Suprapubic skin (tissue), 4 donors: ENCODE measurements around the gene TUBA3E. TPM values are rescaled to one million over a fixed set of nuclear protein-coding genes. Genes with fewer than 3 reads are reported as not detected.
"Not testable (repeated sequence)": the region's sequence is repeated elsewhere in the genome, so short reads cannot be mapped to it uniquely, and the experiment has no call there.

Experiments used
- DNase-seq, 2 donors: peaks; one replicate each; pipeline ENCODE4 v3.0.0-alpha.2; 2019; ENCODE audit warnings: low spot score in 2 of 2
- H3K27ac ChIP-seq: fragments of 200-600 bp; sonication (generic); one replicate; pipeline ENCODE4 v1.5.1; 2019
- H3K27me3 ChIP-seq: fragments of 200-600 bp; sonication (generic); one replicate; pipeline ENCODE4 v1.5.1; 2019
- H3K36me3 ChIP-seq: fragments of 200-600 bp; sonication (generic); one replicate; pipeline ENCODE4 v1.5.1; 2019
- H3K4me1 ChIP-seq: fragments of 200-600 bp; sonication (generic); one replicate; pipeline ENCODE4 v1.5.1; 2019
- H3K4me3 ChIP-seq: fragments of 200-600 bp; sonication (generic); one replicate; pipeline ENCODE4 v1.5.1; 2019; ENCODE audit warnings: mild to moderate bottlenecking
- H3K9me3 ChIP-seq: fragments of 200-600 bp; sonication (generic); one replicate; pipeline ENCODE4 v1.5.1; 2019
- CTCF ChIP-seq, 2 donors: fragments of 200-600 bp in 1 of 2; fragments of 450-650 bp in 1 of 2; sonication (generic) in 1 of 2; IDR thresholded peaks; one replicate each; pipeline ENCODE4 v1.5.1; 2016 to 2019; ENCODE audit warnings: antibody characterized with exemption in 2 of 2, mild to moderate bottlenecking in 1 of 2, moderate library complexity in 1 of 2
- EP300 ChIP-seq: sonication (generic); formaldehyde crosslinking; IDR thresholded peaks from one replicate; pipeline ENCODE4 v1.6.1; 2017; ENCODE audit warnings: antibody characterized with exemption
- POLR2A ChIP-seq, 2 donors: fragments of 450-650 bp; IDR thresholded peaks; one replicate each; pipeline ENCODE4 v1.6.1; 2017; ENCODE audit warnings: antibody characterized with exemption in 2 of 2, mild to moderate bottlenecking in 2 of 2, moderate library complexity in 2 of 2
- POLR2AphosphoS5 ChIP-seq, 3 donors: sonication (generic); formaldehyde crosslinking; IDR thresholded peaks; one replicate each; pipeline ENCODE4 v1.6.1; 2017; ENCODE audit warnings: antibody characterized with exemption in 3 of 3
- WGBS: methylation state at CpG from one replicate; pipeline ENCODE4 v1.1.5; 2018; 5-methylcytosine and 5-hydroxymethylcytosine counted together
- total RNA-seq, 4 donors: library from RNA; depleted of rRNA; stranded (reverse); fragments of >200 nt; gene quantifications; one replicate each; pipeline ENCODE4 v1.1.0, GENCODE V29; 2016

TUBA3E gene
- total RNA-seq, 4 donors from 2014 or later: not detected

DNA sequence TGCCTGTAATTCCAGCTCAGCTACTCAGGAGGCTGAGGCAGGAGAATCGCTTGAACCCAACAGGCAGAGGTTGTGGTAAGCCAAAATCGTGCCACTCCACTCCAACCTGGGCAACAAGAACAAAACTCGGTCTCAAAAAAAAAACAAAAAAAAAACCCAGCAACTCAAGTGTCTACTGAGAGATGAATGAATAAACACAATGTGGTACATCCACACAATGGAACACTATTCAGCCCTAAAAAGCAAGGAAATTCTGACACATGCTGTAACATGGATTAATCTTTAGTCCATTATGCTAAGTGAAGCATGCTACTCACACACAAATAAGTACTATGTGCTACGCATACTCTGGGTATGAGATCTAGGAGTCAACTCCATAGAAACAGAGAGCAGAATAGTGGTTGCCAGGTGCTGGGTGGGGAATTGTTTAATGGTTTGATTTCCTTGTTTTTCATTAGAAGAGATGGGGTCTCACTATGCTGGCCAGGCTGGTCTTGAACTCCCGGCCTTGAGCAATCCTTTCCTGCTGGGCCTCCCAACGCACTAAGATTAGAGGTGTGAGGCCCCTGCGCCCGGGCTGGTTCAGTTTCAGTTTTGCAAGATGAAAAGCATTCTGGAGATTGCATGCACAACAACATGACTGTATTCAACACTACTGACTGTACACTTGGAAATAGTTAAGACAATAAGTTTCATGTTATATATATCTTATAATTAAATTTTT, 32.8 kb downstream of the TUBA3E start:
- TF ChIP-seq POLR2A (IDR thresholded peaks at IDR 0.05): no peak
- no peak for TF ChIP-seq EP300
- no peak for TF ChIP-seq CTCF (IDR thresholded peaks at IDR 0.05)
- TF ChIP-seq POLR2AphosphoS5 (IDR thresholded peaks at IDR 0.05): no peak
- Histone ChIP-seq H3K27me3 (no peaks in the 10 kb centered on the region), H3K27ac (no peak overlapping the region), H3K9me3 (no peaks in the 10 kb centered on the region), H3K36me3 (peaks cover 72% of the 10 kb centered on the region), H3K4me1 (no peaks in the 10 kb centered on the region), H3K4me3 (no peak overlapping the region)
- no peak for DNase-seq
- whole genome bisulfite sequencing: 95% methylated on average over 8 of the region's 8 CpGs

GRCh38 chr2:130162968-130163367, 35.3 kb downstream of the TUBA3E start:
- 92% methylated on average over 9 of the region's 9 CpGs for WGBS
- H3K36me3 ChIP-seq: peaks cover 74% of the 10 kb centered on the region

GRCh38 chr2:130162486-130162885, 35.8 kb downstream of the TUBA3E start:
- not testable (repeated sequence) for H3K27me3 ChIP-seq, H3K4me1 ChIP-seq, H3K9me3 ChIP-seq, H3K4me3 ChIP-seq, H3K27ac ChIP-seq, DNase-seq
- WGBS: 98% methylated on average over 6 of the region's 7 CpGs
- peaks cover 74% of the 10 kb centered on the region for H3K36me3 ChIP-seq

More at GRCh38 chr2:130162968-130163367, 35.3 kb downstream of the TUBA3E start:
- Histone ChIP-seq H3K4me1 (no peaks in the 10 kb centered on the region), H3K27me3 (no peaks in the 10 kb centered on the region), H3K4me3 (no peak overlapping the region), H3K27ac (no peak overlapping the region), H3K9me3 (no peaks in the 10 kb centered on the region)
- DNase-seq: no peak
- TF ChIP-seq POLR2A (IDR thresholded peaks at IDR 0.05) (no peak), POLR2AphosphoS5 (IDR thresholded peaks at IDR 0.05) (no peak), EP300 (no peak), CTCF (IDR thresholded peaks at IDR 0.05) (no peak)

DNA sequence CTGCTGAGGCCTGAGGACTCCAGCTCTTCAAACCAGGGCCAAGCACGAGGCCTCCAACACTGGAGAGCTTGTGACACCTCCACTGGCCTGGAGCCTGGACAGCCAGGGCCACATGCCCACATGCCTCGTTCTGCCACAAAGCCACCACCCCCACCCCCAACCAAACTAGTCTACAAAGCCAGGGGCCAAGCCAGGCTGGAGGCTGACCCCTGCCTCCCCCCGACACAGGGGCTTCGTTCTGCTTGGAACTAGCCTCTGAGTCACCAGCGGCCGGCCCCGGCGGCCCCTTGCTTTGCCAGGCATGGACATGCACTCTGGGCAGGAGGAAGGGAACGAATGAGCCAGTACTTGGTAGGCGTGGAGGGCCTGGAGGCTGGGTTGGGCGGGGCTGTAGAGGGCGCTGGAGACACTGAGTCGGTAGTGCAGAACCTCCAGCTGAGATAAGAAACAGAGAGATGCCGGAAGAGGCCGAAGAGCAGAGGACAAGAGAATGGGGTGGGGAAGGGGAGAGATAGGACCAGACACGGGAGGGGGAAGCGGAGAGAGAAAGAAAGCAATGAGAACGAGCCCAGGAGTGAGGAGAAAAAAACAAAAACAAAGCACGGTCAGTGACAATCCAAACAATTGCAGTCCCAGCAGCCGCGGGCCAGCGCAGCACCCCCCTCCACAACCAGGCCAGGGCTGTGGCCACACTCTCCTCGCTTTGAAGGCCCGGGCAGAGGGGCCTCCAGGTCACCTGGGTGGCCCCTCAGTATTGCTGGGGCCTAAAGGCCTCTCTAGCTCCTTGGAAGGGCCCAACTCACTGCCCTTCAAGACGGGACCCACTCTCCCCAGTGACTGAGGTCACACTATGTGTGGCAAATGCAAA, 37.2 kb downstream of the TUBA3E start:
- WGBS: 83% methylated on average over 21 of the region's 25 CpGs
- not testable (repeated sequence) for H3K9me3 ChIP-seq, H3K4me1 ChIP-seq, H3K27me3 ChIP-seq, H3K4me3 ChIP-seq, DNase-seq, H3K27ac ChIP-seq
- H3K36me3 ChIP-seq: peaks cover 69% of the 10 kb centered on the region

- no peak for DNase-seq
- TF ChIP-seq EP300 (no peak), POLR2A (IDR thresholded peaks at IDR 0.05) (no peak), CTCF (IDR thresholded peaks at IDR 0.05) (no peak), POLR2AphosphoS5 (IDR thresholded peaks at IDR 0.05) (no peak)
- Histone ChIP-seq H3K4me1 (no peaks in the 10 kb centered on the region), H3K4me3 (no peak overlapping the region), H3K27me3 (no peaks in the 10 kb centered on the region), H3K9me3 (no peaks in the 10 kb centered on the region), H3K27ac (no peak overlapping the region), H3K36me3 (peaks cover 69% of the 10 kb centered on the region)
- WGBS: 98% methylated on average over 6 of the region's 6 CpGs
These were observed 38.1 kb downstream of the TUBA3E start for GRCh38 chr2:130160131-130160530.

- not testable (repeated sequence) for H3K27ac ChIP-seq, H3K4me1 ChIP-seq, H3K27me3 ChIP-seq, DNase-seq, H3K9me3 ChIP-seq, H3K4me3 ChIP-seq
- 95% methylated on average over 4 of the region's 4 CpGs for WGBS
- peaks cover 70% of the 10 kb centered on the region for H3K36me3 ChIP-seq
These were observed 38.9 kb downstream of the TUBA3E start for GRCh38 chr2:130159376-130159775.
